ENCODE data around the gene TRPM6. TPM values are rescaled to one million over a fixed set of nuclear protein-coding genes. Genes with fewer than 3 reads are reported as not detected.

TRPM6 gene
- total RNA-seq, 1 experiment from 2014 or later, result 1.4 TPM

DNA sequence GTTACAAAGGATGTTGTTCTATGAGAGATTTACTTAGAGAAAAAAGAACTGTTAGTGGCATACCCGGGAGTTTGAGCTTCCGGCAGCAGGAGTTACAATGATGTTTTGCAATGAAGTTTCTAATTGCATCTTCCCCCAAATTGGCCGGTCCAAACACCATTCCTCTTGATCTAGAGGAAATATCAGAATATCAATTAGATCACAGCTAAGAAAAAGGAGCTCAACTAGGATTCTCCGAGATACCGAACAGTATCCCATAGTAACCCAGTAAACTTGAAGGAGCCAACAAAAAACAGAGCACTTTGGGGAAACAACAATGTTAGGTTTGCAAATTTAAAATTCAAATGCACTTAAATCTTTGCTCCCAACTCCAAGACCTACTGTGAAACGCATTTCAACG lies 159.5 kb downstream of the TRPM6 start:
- no peak for DNase-seq (ENCODE audit: extremely low read depth, low read depth)

DNA sequence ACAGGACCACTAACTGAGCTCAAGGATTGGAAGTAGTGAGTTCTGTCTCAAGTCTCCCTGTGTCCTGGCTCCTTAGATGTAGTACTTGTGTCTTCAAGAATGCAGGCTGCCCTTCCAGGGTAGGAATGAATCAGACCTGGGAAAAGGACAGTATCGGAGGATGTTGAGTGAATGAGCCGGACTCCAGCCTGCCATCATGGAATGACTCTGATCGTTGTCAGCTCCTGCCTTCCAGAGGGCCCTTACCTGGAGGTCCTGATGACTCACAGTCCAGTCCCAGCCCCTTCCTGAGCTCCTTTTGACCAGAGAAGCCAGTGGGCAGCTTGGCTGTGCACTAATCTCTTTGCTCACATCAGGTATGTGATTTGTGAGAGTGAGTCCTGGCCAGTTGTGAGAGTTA lies 161.1 kb downstream of the TRPM6 start:
- no peak for DNase-seq (ENCODE audit: extremely low read depth, low read depth)

DNA sequence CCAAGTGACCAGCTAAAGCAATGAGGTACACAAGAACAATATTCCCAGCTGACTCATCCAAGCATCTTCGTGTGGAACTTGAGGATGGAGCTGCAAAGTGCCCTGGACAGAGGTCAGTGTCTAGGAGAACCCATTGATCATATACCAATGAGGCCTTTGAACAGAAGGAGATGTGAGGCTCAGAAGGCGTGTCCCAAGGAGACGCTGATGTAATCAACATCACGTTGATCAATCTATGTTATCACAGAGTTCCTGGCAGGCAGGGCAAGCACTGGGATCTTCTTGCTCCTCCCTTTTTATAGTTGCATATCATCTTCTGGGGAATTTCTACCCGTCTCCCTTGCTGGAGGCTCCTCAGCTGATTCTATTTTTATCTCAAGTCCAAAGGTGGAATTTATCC lies 163.4 kb downstream of the TRPM6 start:
- no peak for DNase-seq (ENCODE audit: extremely low read depth, low read depth)

DNA sequence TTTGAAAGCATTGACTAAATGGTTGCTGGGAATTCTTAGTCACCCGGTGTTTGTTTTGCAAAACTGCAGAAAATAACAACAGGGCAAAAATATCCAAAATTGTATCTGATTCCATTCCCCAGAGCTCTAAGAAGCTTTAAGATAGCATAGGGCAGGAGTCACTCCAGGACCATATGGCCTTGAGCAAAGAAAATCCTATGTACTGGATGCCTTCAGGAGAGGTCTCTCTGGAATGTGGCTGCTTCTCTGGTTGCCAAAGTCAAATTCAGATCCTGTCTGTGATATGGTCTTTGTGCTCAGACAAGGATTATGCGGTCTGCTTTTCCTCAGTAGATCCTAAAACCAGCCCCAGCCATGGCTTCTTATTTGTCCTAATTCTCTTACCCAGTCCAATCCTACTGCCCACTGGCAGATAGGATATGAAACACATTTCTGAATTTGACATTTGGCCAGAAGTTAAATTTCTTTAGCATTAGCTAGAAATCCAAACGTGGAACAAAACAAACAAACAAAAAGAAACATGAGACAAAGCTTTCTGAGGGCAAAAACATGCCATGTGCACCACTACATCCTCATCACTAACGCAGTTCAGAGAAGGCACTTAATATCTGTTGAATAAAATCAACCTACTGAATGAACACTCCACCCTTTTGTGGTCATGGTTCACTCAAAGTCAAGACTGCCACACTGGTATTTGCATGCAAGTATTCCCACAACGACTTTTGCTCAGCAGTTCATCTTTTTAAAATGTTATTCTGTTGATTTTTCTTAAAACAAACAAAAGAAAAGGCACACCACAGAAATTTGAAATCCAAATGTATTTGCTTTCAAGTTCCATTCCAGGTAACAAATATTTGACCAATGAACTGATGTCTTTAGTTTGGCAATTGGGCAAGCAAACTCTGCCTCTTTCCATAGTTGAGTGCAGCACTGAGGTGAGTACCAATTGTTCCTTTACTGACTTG lies 165.7 kb downstream of the TRPM6 start:
- DNase-seq (ENCODE audit: extremely low read depth, low read depth), result no peak

DNA sequence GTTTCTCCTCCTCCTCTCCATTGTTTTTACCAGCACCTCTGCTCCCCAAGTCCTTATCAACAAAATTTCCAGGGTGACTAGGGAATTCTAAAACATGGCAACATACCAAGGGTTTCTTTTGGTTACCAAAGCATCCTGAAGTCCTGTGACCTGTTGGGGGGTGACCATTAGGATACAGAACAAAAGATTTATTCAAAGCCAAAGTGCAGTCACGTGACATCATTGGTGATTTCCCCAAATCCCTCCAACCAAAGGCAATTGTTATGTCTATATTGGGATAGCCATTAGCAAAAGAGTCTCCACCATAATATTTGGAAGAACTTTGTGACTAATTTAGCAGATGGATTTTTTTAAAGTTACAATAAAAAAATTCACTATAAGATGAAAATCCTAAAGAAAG lies 168.4 kb downstream of the TRPM6 start:
- DNase-seq (ENCODE audit: extremely low read depth, low read depth), result no peak

DNA sequence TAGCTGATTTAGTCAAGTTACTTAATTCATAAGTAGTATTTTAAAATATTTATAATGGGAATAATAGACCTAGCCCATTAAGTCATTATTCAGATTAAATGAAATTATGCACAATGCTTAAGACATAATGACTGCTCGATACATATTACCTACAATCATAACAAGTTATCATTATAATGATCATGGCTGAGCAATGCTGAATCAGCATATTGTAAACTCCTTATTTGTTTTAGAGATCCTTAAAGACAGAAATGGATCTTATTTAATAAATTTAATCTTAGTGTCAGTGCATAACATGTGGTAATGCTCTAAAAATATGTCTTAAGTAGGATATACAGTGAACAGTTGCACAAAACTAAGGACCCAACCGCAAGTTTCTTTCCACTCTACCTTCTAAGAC lies 169.0 kb downstream of the TRPM6 start:
- no peak for DNase-seq (ENCODE audit: extremely low read depth, low read depth)

DNA sequence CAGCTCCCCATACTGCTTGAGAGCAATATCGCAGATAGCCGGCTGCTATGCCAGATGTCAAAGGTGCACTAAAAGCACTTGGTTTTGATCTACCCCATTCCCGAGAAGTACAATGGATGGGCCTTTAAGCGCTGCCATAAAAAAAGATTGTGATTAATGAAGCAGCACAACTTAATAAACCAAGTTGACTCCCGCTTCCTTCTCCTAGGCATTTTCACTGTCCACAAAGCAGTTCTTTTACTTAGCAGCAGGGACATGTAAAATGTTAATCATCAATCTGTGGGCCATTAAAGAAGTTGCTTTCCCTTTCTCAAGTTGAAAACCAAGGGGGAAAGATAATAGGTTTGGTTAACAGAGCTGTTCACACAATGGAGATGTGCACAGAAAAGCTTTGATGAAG lies 176.4 kb downstream of the TRPM6 start:
- DNase-seq (ENCODE audit: extremely low read depth, low read depth), result no peak

DNA sequence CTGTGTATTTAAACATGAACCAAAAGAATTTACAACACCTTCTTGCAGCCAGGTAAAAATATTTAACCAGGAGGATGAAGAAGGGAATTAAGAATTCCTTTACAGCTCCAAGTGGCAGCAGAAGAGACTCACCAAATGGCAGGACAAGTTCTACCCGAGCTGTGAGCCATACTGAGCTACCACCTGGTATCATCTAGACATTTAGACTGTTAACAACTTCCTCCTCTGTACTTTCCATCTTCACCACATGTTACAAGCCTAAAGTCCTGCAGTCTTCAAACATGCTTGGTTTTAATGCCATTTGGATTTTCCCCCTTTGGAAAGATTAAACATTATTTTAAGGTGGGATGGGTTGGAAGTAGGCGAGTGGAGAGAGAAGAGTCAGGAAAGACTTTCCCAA lies 190.2 kb downstream of the TRPM6 start:
- DNase-seq (ENCODE audit: extremely low read depth, low read depth), result no peak

DNA sequence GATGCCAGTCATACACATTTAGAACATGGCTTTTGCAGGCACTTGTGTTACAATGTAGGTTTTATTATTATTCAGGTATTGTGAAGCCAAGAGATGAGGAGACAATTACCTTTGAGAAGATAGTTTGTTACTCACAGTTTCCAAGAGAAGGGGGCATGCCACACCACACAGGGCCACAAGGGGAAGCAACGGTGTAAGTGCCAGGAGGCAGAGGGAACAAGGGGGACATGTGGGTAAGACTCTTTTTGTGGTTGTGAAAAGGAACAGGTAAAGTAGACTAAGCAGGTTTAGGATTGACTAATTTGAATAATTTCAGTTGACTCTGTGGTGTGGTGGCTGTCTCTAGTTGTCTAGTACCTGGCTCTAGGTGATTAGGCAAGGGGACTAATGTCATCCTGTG lies 191.2 kb downstream of the TRPM6 start:
- DNase-seq (ENCODE audit: extremely low read depth, low read depth), result no peak

DNA sequence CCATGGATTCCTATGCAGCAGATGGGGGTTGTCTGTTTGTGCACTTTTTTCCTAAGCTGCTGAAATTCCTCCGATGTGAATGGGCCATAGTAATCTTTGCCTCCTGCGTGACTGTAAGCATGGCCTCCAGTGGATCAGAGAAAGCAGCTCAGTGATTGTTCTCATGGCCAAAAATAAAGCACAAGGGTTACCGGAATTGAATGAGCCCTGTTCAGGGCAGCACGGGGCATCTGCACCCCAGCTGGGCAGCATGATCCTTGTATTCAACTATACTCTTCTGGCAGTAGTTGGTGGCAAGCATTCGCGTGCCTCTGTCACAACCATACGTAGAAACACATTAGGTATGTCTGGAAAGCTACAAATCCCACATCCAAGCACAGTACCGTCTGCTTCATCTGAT lies 196.7 kb downstream of the TRPM6 start:
- no peak for DNase-seq (ENCODE audit: extremely low read depth, low read depth)

DNA sequence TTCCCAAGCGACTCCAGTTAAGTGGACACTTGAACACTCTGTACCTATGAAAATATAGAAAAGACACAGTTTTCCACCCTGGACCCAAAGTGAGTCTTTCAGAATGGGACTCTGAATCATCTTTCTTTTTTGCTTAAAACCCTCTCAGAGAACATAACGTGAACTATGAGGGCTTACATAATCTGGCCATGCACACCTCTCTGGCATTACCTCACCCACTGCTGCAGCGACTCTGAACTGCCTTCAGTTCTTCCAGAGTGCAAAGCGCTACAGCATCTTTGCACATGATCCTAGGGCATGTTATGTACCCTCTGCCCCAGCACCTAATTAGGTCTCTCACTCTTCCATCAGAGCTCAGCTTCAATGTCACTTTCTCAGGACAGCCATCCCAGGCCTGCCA lies 204.4 kb downstream of the TRPM6 start:
- no peak for DNase-seq (ENCODE audit: extremely low read depth, low read depth)

DNA sequence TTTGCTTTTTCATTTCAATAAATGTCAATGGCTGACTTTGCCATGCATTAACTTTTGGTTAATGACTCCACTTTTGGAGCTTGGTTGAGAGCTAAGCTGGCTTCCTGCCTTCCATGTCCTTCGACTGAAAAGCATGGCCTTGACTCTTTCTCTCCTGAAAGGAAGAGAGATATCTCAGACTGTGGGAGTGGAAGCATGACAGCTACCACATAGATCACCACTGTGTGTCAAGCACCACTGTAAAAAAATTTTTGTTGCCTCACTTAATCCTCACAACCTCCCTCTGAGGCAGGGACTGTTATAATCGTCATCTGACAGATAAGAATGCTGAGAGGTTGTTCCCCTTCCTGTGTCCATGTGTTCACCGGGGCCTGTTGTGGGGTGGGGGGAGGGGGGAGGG lies 205.8 kb downstream of the TRPM6 start:
- DNase-seq (ENCODE audit: extremely low read depth, low read depth), result no peak

DNA sequence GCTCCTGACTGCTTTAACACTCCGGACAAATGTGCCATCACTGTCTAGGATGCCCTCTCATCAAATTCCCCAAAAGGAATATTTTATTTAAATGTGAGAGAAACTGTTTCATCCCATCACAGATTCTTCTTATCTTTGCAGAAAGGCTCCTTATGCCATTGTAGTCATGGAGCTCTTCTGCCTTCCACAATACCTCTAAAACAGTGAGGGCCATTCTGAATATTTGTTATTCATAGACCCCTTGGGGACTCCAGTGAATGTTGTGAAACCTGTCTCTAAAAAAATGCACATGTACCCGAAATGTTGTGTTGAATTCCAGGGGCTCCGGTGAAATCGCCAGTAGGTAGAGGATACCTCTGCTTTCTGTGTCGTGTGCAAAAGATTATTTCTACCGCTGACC lies 213.6 kb downstream of the TRPM6 start:
- no peak for DNase-seq (ENCODE audit: extremely low read depth, low read depth)

Small RNAs within 50 kb of the gene (small RNA-seq; reads per million reads assigned to genes)
- gene RNU6-445P, result 0 reads per million in 2 experiments

Other genes with a start within 250 kb of the TRPM6 start
- 7.6 and 9.4 TPM in 2 replicates for gene C9orf40, start 65.0 kb upstream of the TRPM6 start, total RNA-seq (2014; rRNA removed; shearing (Covaris generic))
- gene CARNMT1, start 140.4 kb upstream of the TRPM6 start, total RNA-seq (2014; rRNA removed; shearing (Covaris generic)), result 45.7 and 49.0 TPM in 2 replicates
- 19.5 and 23.3 TPM in 2 replicates for gene NMRK1, start 200.2 kb upstream of the TRPM6 start, total RNA-seq (2014; rRNA removed; shearing (Covaris generic))
- gene OSTF1, start 200.6 kb upstream of the TRPM6 start, total RNA-seq (2014; rRNA removed; shearing (Covaris generic)), result 15.7 and 19.3 TPM in 2 replicates